Karpas-422 (cell line): ENCODE data around the gene CATSPERE. TPM values are rescaled to one million over a fixed set of nuclear protein-coding genes. Genes with fewer than 3 reads are reported as not detected.

Source experiments
- DNase-seq: peaks from one replicate; pipeline ENCODE4 v3.0.0-alpha.2; 2015
- H2AFZ ChIP-seq: fragments of 200-600 bp; sonication (generic); 2 replicates; pipeline ENCODE4 v1.6.1; 2014; ENCODE audit warnings: antibody characterized with exemption, low read length, mixed read lengths
- H3K27ac ChIP-seq: fragments of 200-600 bp; sonication (generic); 2 replicates; pipeline ENCODE4 v1.5.1; 2014; ENCODE audit warnings: mild to moderate bottlenecking, low read length, moderate library complexity
- H3K27me3 ChIP-seq: fragments of 200-600 bp; sonication (generic); 2 replicates; pipeline ENCODE4 v1.6.1; 2014; ENCODE audit warnings: low read length, mixed read lengths
- H3K36me3 ChIP-seq: fragments of 200-600 bp; sonication (generic); 2 replicates; pipeline ENCODE4 v1.6.1; 2014; ENCODE audit warnings: low read length, mixed read lengths; ENCODE audit not compliant: insufficient read depth
- H3K4me1 ChIP-seq: fragments of 200-600 bp; sonication (generic); 2 replicates; pipeline ENCODE4 v1.6.1; 2014; ENCODE audit warnings: mild to moderate bottlenecking, low read length, mixed read lengths
- H3K4me2 ChIP-seq: fragments of 200-600 bp; sonication (generic); 2 replicates; pipeline ENCODE4 v1.6.1; 2014; ENCODE audit warnings: low read length, low read depth, mild to moderate bottlenecking; ENCODE audit not compliant: poor library complexity, severe bottlenecking
- H3K4me3 ChIP-seq: fragments of 200-600 bp; sonication (generic); 2 replicates; pipeline ENCODE4 v1.5.1; 2014; ENCODE audit warnings: mild to moderate bottlenecking, antibody characterized with exemption, low read length, mixed read lengths
- H3K79me2 ChIP-seq: fragments of 200-600 bp; sonication (generic); 2 replicates; pipeline ENCODE4 v1.6.1; 2014; ENCODE audit warnings: mild to moderate bottlenecking, low read length, mixed read lengths
- H3K9ac ChIP-seq: fragments of 200-600 bp; sonication (generic); 2 replicates; pipeline ENCODE4 v1.6.0; 2014; ENCODE audit warnings: low read length
- H3K9me2 ChIP-seq: fragments of 200-600 bp; sonication (generic), shearing (Covaris generic); replicated peaks from 2 replicates; pipeline ENCODE4 v1.6.0; 2014; ENCODE audit warnings: mild to moderate bottlenecking, low read length, moderate library complexity; ENCODE audit not compliant: insufficient read depth
- H3K9me3 ChIP-seq: fragments of 300-700, 200-600 bp; sonication (generic); 2 replicates; pipeline ENCODE4 v1.6.1; 2014; ENCODE audit warnings: low read length, mixed read lengths
- H4K20me1 ChIP-seq: fragments of 200-600 bp; sonication (generic); 2 replicates; pipeline ENCODE4 v1.6.1; 2014; ENCODE audit warnings: mild to moderate bottlenecking, antibody characterized with exemption, low read length, low read depth; ENCODE audit not compliant: insufficient read depth
- total RNA-seq: library from RNA; depleted of rRNA; stranded (reverse); fragments of >200 nt; shearing (Covaris generic); gene quantifications from 2 replicates; pipeline ENCODE4 v1.2.3, GENCODE V29; 2014; ENCODE audit warnings: low replicate concordance; rRNA removed

CATSPERE gene, protein sequence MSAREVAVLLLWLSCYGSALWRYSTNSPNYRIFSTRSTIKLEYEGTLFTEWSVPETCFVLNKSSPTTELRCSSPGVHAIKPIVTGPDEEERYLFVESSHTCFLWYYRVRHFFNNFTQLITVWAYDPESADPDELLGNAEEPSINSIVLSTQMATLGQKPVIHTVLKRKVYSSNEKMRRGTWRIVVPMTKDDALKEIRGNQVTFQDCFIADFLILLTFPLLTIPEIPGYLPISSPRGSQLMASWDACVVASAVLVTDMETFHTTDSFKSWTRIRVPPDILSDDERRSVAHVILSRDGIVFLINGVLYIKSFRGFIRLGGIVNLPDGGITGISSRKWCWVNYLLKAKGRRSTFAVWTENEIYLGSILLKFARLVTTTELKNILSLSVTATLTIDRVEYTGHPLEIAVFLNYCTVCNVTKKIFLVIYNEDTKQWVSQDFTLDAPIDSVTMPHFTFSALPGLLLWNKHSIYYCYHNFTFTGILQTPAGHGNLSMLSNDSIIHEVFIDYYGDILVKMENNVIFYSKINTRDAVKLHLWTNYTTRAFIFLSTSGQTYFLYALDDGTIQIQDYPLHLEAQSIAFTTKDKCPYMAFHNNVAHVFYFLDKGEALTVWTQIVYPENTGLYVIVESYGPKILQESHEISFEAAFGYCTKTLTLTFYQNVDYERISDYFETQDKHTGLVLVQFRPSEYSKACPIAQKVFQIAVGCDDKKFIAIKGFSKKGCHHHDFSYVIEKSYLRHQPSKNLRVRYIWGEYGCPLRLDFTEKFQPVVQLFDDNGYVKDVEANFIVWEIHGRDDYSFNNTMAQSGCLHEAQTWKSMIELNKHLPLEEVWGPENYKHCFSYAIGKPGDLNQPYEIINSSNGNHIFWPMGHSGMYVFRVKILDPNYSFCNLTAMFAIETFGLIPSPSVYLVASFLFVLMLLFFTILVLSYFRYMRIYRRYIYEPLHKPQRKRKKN
- total RNA-seq = 0.26 TPM in 1 of 2 replicates, not detected in the other

DNA sequence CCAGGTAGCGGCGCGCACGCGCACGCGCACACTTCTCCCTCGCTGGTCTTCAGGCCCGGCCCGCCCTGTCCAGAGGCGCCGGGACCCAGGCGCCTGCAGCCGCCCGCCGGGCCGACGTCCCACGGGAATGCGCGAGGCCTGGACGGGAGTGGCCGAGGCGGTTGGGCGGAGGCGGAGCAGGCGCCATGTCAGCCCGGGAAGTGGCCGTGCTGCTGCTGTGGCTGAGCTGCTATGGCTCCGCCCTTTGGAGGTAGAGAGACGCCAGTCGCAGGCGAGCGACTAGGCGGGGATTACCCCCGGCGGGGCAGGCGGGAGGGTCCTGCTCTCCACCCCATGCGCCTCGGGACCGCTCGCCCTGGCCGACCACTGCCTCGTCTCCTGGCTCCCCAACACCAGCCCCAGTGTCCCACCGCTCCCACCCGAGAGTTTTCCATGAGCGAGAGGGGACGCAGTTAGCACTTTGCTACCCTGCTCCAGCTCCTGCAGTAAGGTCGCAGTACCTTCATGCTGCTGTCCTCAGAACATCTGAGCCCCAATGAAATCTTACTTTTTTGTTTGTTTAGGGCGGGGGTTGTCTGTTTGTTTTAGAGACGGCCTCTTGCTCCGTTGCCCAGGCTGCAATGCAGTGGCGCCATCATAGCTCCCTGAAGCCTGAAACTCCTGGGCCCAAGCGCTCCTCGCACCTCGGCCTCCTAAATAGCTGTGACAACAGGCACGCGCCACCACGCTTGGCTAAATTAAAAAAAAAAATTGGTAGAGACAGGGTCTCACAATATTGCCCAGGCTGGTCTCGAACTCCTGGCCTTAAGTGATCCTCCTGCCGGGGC is at the start of gene CATSPERE:
Gene CATSPERE, plus strand, starts transcription at position 29 of the 827 bp plus-strand sequence. Its CDS starts 157 bp downstream, at position 186.
- no peaks in the 10 kb centered on the region for H3K9me3 ChIP-seq
- no peaks in the 10 kb centered on the region for H3K79me2 ChIP-seq
- peaks cover 17% of the 10 kb centered on the region for H3K4me1 ChIP-seq
- H3K9me2 ChIP-seq = no peaks in the 10 kb centered on the region
- H2AFZ ChIP-seq = peak within 1 kb of the TSS; percentile 76
- no peaks in the 10 kb centered on the region for H3K36me3 ChIP-seq
- H3K9ac ChIP-seq = peak within 1 kb of the TSS; percentile 62
- peak; percentile 92 for DNase-seq
- peak within 1 kb of the TSS; percentile 66 for H3K4me3 ChIP-seq
- no peak within 1 kb of the TSS for H3K27ac ChIP-seq
- H3K27me3 ChIP-seq = no peaks in the 10 kb centered on the region
- peak within 1 kb of the TSS; percentile 85 for H3K4me2 ChIP-seq
- H4K20me1 ChIP-seq = no peaks in the 10 kb centered on the region

DNA sequence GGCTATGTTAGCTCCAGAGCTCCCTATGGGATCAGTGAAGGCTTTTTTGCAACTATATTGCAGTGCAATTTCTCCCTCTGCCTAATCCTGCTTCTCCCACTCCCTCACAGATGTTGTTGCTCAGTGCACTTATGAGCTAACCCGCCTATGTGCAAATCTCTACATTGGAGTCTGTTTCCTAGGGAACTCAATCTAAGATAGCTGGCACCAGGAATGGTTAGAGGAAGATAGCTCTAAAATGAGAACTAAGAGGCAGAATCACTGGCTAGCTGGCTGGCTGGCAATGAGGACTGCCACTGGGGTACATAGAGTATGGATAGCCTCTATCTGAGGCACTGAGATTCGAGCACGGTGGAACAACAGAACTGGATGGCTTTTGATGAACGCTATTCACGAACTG is 48.9 kb upstream of the CATSPERE start:
- no peak overlapping the region for H2AFZ ChIP-seq
- no peaks in the 10 kb centered on the region for H3K9me2 ChIP-seq
- no peaks in the 10 kb centered on the region for H3K4me1 ChIP-seq
- DNase-seq = no peak
- H4K20me1 ChIP-seq = no peaks in the 10 kb centered on the region
- no peak overlapping the region for H3K27ac ChIP-seq
- no peaks in the 10 kb centered on the region for H3K27me3 ChIP-seq
- no peaks in the 10 kb centered on the region for H3K9me3 ChIP-seq
- no peak overlapping the region for H3K9ac ChIP-seq
- peaks cover 6% of the 10 kb centered on the region for H3K79me2 ChIP-seq
- no peak overlapping the region for H3K4me3 ChIP-seq
- H3K36me3 ChIP-seq = peaks cover 99% of the 10 kb centered on the region
- no peak overlapping the region for H3K4me2 ChIP-seq

- Histone ChIP-seq H3K4me1 (no peaks in the 10 kb centered on the region), H3K79me2 (peaks cover 3% of the 10 kb centered on the region), H4K20me1 (no peaks in the 10 kb centered on the region), H3K4me3 (no peak overlapping the region), H3K27ac (no peak overlapping the region), H3K9ac (no peak overlapping the region), H3K9me3 (no peaks in the 10 kb centered on the region), H3K9me2 (no peaks in the 10 kb centered on the region), H2AFZ (no peak overlapping the region), H3K4me2 (no peak overlapping the region), H3K36me3 (peaks cover 95% of the 10 kb centered on the region), H3K27me3 (no peaks in the 10 kb centered on the region)
- no peak for DNase-seq
Observed at GRCh38 chr1:244413736-244414135, 47.3 kb upstream of the CATSPERE start.

DNA sequence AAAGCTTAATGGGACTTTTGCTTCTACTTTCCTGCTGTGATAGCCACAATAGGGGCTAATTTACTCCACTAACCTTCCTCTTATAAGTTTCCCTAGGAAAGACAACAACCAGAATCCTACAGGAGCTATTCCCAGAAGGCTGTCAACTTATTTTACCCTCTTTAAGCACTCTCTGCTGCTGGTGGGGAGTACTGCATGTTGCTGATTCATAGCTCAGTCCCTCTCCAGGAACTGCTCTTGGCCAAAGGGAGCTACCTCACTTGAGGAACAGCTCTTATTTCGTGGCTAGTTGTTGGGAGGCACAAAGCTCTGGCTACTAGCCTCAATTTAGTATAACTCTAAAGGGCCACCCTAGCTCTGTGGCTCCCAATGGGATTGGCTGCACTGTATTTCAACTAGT is 46.5 kb upstream of the CATSPERE start:
- Histone ChIP-seq H3K27ac (no peak overlapping the region), H3K4me1 (no peaks in the 10 kb centered on the region), H3K79me2 (peaks cover 3% of the 10 kb centered on the region), H3K9ac (no peak overlapping the region), H3K27me3 (no peaks in the 10 kb centered on the region), H3K9me3 (no peaks in the 10 kb centered on the region), H2AFZ (no peak overlapping the region), H4K20me1 (no peaks in the 10 kb centered on the region), H3K4me2 (no peak overlapping the region), H3K4me3 (no peak overlapping the region), H3K9me2 (no peaks in the 10 kb centered on the region), H3K36me3 (peaks cover 95% of the 10 kb centered on the region)
- DNase-seq = no peak

DNA sequence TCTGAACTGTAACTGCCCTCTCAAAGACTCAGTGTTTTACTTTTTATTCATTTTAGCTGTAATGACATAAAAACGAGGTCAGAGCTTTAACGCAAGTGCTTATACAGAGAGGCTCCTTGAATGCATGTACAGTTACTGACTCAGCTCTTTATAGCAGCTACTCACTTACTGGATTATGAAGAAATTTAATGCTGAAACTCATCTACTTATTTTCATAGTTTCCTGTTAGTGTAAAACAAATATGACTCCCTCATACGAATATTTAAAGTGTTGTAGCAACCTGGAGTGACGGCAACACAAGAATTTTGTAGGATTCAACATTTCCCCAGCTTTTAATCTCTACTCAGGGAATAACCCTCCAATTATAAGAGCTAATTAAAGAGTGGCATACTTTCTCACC is 42.0 kb upstream of the CATSPERE start:
- H3K79me2 ChIP-seq = peaks cover 9% of the 10 kb centered on the region

GRCh38 chr1:244422174-244422573 is 38.9 kb upstream of the CATSPERE start:
- Histone ChIP-seq H3K27me3 (no peaks in the 10 kb centered on the region), H2AFZ (no peak overlapping the region), H3K4me2 (no peak overlapping the region), H3K4me3 (no peak overlapping the region), H3K27ac (no peak overlapping the region), H3K9ac (no peak overlapping the region), H3K4me1 (no peaks in the 10 kb centered on the region), H3K9me2 (no peaks in the 10 kb centered on the region), H4K20me1 (no peaks in the 10 kb centered on the region), H3K36me3 (peaks cover 73% of the 10 kb centered on the region), H3K79me2 (peaks cover 36% of the 10 kb centered on the region), H3K9me3 (no peaks in the 10 kb centered on the region)
- no peak for DNase-seq

More for the DNA sequence above, 42.0 kb upstream of the CATSPERE start:
- H3K9me2 ChIP-seq = no peaks in the 10 kb centered on the region
- no peak overlapping the region for H2AFZ ChIP-seq
- no peak overlapping the region for H3K4me2 ChIP-seq
- H3K27ac ChIP-seq = no peak overlapping the region
- H3K4me3 ChIP-seq = no peak overlapping the region
- no peaks in the 10 kb centered on the region for H3K4me1 ChIP-seq
- no peak for DNase-seq
- H4K20me1 ChIP-seq = no peaks in the 10 kb centered on the region
- no peaks in the 10 kb centered on the region for H3K9me3 ChIP-seq
- H3K36me3 ChIP-seq = peaks cover 84% of the 10 kb centered on the region
- H3K9ac ChIP-seq = no peak overlapping the region
- no peaks in the 10 kb centered on the region for H3K27me3 ChIP-seq

DNA sequence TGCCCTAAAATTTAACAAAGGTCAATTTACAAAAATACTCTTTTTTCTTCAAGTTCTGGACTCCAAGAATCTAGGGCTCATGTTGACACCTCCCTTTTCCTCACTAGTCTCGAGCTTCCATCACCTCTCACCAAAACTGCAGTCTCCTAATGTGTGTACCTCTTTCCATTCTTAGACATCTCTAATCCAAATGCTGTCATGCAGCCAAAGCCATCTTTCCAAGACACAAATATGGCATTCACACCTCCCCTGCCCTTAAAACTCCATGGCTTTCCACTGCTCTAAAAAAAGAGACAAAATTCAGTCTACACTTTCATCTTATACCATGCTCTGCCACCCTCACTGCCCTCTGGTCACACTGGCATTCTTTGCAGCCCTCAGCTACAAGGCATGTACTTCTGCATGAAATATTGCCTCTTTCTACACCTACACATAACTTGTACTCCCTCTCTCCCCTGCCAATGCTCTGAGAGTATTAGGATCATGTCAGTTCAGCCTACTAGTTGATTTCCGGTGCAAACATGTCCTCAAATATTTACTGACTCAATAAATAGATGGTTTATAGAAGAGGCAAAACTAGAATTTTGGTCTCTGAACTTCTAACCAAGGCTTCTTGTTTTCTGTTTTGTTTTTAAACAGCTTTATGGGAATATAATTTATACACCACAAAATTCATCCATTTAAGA is 36.3 kb upstream of the CATSPERE start:
- Histone ChIP-seq H3K79me2 (peaks cover 52% of the 10 kb centered on the region), H3K36me3 (peaks cover 64% of the 10 kb centered on the region), H3K27me3 (no peaks in the 10 kb centered on the region)

More for the DNA sequence above, 36.3 kb upstream of the CATSPERE start:
- Histone ChIP-seq H2AFZ (no peak overlapping the region), H3K4me3 (no peak overlapping the region), H3K9me2 (no peaks in the 10 kb centered on the region), H3K4me2 (no peak overlapping the region), H3K9ac (no peak overlapping the region), H3K4me1 (no peaks in the 10 kb centered on the region), H3K9me3 (no peaks in the 10 kb centered on the region), H4K20me1 (no peaks in the 10 kb centered on the region), H3K27ac (no peak overlapping the region)
- no peak for DNase-seq
